ENCODE data around the gene EMP1.

Gene EMP1

GRCh38 chr12:13173012-13173932 is 23.3 kb upstream of the EMP1 start:
- DNase-seq (ENCODE audit: low spot score), result no peak

DNA sequence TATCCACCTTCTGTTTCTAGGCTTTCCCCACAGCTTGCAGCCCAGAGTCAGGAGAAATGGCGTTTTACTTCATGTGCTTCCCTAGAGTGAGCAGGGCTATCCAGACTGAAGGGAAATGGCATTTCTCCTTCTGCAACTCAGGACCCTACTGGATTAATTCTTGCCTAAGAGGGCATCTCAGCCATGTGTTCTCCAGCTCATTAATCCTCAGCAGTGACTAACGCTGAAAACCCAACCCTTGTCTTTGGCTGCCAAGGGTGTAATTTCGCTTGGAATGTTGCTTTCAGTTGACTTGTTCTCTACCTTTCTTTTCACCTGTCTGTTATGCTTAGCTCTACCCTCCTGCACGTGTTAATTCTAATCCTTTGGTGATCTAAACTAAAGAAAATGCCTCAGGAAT is 21.0 kb upstream of the EMP1 start:
- DNase-seq (ENCODE audit: low spot score), result no peak

DNA sequence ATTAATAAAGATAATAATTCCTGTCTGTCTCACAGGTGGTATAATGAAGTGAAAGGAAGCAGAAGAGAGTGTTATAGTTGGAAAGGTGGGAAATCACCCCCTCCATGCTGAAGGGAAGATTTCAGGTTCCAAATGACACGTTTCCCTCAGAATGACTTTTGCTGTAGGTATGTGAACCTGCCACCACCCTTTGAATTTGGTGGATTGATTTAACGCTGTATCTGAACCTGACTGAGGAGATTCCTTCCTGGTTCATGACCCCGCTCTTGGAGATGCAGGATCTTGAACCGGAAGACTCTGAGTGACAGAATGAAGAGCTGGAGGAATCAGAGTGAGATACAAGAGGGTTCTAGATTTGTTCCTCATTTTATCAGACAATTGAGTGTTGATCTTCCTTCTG is 20.3 kb upstream of the EMP1 start:
- DNase-seq (ENCODE audit: low spot score), result peak; percentile 12

GRCh38 chr12:13177373-13177772 is 19.2 kb upstream of the EMP1 start:
- peak; percentile 19 for DNase-seq (ENCODE audit: low spot score)

DNA sequence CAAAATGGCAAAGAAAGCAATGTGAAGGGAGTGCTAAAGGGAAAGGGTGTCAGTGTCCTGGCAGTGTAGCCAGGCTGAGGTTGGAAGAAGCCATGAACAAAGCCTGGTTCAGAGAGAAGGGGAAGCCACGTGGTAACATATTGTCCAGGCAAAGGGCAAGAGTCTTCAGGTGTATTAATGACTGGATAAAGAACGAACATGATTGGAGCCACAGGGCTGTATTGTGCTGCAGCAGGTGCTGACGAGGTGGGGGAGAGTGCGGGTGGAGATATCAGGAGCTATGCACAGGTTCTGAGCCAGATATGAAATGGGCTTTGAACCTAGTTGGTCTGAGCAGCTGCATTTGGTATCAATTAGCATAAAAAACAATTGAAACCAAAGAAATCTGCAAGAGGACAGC is 18.6 kb upstream of the EMP1 start:
- peak; percentile 24 for DNase-seq (ENCODE audit: low spot score)

- DNase-seq (ENCODE audit: low spot score), result peak; percentile 41
These were observed 17.8 kb upstream of the EMP1 start for GRCh38 chr12:13178568-13179210.

DNA sequence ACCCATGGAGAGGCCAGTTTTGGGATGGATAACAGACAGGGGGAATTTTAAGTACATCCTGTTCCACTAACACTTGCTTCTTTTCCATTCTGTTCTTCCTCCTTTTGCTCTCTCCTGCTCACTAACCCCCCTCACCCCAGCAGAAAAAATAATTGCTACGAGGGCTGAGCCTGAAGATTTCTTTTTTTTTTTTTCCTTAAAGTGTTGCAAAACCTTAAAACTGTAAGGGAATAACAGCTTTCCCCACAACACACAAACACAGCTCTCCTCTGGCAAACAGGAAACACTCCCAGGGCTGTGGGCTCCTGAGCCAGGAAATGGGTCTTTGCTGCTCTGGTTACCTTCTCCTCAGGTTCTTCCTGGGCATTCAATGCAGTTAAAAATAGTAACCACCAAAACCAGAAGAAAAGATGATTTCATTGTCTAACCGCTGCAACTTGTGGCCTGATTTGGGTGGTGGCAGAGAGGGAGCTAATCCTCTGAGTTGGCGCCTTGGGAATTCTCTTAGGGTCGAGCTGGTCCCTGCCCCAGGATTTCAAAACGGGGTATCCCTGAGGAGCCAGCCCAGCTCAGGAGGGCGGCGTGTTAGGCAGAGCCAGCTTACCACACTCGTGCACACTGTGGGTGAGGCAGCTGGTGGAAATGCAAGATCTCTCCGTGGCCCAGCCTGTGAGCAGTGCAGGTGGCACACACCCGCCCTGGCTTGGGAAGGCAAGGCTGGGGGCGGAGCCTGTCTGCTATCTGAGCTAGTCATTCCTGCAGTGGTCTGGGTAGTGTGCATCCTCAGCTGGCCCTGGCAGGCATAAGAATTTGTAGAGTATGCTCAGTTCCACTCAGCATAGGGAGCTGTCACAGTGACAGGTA is 17.1 kb upstream of the EMP1 start:
- DNase-seq (ENCODE audit: low spot score), result peak; percentile 82

GRCh38 chr12:13181375-13182070 is 15.0 kb upstream of the EMP1 start:
- peak; percentile 29 for DNase-seq (ENCODE audit: low spot score)

GRCh38 chr12:13182881-13183280 is 13.6 kb upstream of the EMP1 start:
- peak; percentile 30 for DNase-seq (ENCODE audit: low spot score)

GRCh38 chr12:13183620-13184019 is 12.9 kb upstream of the EMP1 start:
- DNase-seq (ENCODE audit: low spot score), result no peak

- no peak for DNase-seq (ENCODE audit: low spot score)
These were observed 10.2 kb upstream of the EMP1 start for GRCh38 chr12:13186302-13186701.

GRCh38 chr12:13187399-13187798 is 9.1 kb upstream of the EMP1 start:
- DNase-seq (ENCODE audit: low spot score), result no peak

DNA sequence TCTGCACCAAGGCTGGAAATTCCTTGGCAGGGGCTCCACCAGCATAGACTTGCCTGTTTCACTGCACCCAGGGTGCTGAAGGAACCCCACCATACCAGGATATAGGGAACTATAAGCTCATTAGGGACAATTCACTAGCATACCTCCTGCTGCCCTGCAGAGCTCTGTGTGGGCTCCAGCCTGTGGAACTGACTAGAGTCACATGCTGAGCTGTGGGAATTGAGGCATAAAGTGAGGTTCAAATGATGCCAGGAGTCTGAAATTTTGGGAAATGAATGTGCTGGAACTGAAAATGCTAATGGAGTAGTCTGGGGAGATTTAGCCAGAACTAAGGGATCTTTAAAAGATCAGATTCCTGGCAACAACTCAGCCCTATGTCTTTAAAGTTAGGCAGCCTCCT is 7.3 kb upstream of the EMP1 start:
- DNase-seq (ENCODE audit: low spot score), result no peak

- no peak for DNase-seq (ENCODE audit: low spot score)
These were observed 6.3 kb upstream of the EMP1 start for GRCh38 chr12:13190275-13190674.

- no peak for DNase-seq (ENCODE audit: low spot score)
These were observed 3.8 kb upstream of the EMP1 start for GRCh38 chr12:13192719-13193118.

DNA sequence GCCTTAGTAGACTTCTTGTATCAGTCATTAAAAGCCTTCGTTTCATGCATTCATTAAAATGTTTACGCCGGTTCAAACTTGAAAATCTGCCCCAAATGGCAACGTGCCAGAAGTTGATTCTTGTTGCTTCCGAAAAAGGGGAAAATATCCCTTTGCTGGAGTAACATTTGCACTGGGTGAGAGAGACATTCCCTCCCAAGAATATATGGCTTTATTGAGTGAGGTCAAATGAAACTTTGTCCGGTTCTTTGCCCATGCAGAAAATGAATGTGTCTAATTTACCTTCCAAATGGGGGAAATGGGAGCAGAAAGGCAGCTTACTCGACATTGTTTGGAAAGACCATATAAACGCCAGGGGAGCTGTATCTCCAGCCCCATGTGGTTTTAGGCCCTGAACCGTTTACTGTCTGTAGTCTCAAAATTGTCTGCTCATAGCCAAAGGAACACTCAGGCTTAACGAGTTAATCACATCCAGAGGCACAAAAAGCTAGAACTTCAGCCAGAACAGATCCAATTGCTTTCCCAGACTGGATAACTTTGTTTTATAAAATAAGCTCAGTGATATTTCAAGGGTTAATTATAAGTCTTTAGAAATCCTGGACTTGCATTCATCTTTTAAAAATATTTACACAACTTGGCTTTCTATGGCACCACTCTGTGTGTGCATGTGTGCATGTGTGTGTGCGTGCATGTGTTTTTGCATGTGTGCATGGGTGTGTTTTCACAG is 2.9 kb upstream of the EMP1 start:
- no peak for DNase-seq (ENCODE audit: low spot score)

GRCh38 chr12:13194401-13195110 is 2.0 kb upstream of the EMP1 start:
- DNase-seq (ENCODE audit: low spot score), result no peak

GRCh38 chr12:13195250-13195649 is 1.3 kb upstream of the EMP1 start:
- no peak for DNase-seq (ENCODE audit: low spot score)

GRCh38 chr12:13195785-13196129 is 769 bp upstream of the EMP1 start:
- DNase-seq (ENCODE audit: low spot score), result no peak

DNA sequence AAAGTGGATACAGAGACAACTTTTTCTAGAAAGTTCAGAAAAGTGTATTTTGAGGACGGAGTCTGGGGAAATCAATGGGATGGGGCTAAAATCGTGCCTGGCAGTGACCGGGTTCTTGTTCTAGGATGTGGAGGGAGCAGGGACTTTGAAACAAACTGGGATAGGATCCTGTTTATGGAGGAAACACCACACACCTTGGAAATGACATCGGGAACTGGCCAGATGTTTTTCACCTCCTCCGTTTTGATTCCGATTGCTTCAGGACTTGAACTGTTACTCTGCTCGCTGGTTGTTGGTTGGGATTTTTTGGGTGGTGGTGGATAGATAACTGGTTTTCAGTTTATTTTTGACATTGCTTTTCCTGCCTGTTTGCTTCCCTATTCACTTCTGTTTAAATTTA is 506 bp downstream of the EMP1 start:
- no peak for DNase-seq (ENCODE audit: low spot score)

All from ecto neural progenitor cell (in vitro differentiated cells).